HG03378 (cell line): ENCODE results near the gene RABL2B.

Source experiments
- ATAC-seq: cut with Tn5 transposase; IDR thresholded peaks from one replicate; pipeline ENCODE4 v1.9.1; 2021; ENCODE audit warnings: mild to moderate bottlenecking, moderate library complexity; ENCODE audit not compliant: unreplicated experiment

RABL2B gene

DNA sequence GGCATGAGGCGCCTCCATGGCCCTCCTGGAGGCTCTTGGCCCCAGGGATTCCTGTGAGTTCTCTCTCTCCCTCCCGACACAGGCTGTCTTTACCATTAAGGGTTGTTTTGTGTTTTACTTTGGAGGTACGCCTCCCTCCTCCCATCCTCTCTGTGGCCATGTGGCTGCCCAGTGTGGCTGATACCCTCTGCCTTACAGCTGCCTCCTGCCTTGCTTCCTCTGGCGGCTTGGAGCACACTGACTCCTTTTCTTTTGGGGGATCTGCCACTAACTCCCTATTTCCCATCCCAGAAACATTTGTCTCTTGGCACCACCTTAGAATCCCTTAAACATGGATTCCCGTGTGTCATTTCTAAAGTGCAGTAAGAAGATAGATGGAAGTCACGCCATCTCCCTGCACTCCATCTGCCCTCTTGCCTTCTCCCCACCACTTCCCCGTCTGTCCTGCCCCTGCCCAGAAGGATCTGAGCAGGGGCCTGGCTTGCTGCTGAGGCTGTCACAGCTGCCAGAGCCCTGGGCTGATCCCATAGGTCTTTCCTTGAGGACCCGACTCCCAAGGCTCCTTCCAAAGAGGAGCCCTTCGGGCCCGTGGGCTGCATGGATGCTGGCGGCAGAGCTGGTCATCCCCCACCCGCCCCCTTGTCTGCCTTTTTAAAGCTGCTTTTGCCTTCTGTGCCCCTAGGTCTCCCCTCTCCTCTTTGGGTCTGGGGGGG is 60.6 kb downstream of the RABL2B start:
- no peak for ATAC-seq

GRCh38 chr22:50722048-50722701 is 61.3 kb downstream of the RABL2B start:
- no peak for ATAC-seq

DNA sequence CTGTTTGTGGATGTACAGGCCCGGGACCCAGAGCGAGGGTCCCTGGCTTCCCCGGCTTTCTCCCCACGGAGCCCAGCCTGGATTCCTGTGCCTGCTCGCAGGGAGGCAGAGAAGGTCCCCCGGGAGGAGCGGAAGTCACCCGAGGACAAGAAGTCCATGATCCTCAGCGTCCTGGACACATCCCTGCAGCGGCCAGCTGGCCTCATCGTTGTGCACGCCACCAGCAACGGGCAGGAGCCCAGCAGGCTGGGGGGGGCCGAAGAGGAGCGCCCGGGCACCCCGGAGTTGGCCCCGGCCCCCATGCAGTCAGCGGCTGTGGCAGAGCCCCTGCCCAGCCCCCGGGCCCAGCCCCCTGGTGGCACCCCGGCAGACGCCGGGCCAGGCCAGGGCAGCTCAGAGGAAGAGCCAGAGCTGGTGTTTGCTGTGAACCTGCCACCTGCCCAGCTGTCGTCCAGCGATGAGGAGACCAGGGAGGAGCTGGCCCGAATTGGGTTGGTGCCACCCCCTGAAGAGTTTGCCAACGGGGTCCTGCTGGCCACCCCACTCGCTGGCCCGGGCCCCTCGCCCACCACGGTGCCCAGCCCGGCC is 62.1 kb downstream of the RABL2B start:
- no peak for ATAC-seq

- ATAC-seq = no peak
Measured at GRCh38 chr22:50720301-50721256, 62.9 kb downstream of the RABL2B start.

- ATAC-seq = no peak
Measured at GRCh38 chr22:50719814-50720300, 63.6 kb downstream of the RABL2B start.

DNA sequence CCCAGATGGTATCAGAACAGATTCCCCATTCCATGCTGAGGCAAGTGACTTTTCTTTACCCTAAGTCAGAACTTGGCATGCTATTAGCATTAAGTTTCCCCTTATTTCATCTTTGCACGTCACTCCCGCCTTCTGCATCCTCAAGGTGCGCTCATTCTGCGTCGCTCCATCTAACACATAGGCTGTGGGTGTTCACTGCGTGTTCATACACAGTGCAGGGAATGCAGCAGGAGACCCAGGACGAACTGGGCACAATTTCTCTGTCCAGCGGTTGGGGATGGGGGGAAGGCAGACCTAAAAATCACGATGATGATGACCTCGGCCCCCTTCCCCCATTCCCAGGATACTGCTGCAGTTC is 65.1 kb downstream of the RABL2B start:
- ATAC-seq = no peak

DNA sequence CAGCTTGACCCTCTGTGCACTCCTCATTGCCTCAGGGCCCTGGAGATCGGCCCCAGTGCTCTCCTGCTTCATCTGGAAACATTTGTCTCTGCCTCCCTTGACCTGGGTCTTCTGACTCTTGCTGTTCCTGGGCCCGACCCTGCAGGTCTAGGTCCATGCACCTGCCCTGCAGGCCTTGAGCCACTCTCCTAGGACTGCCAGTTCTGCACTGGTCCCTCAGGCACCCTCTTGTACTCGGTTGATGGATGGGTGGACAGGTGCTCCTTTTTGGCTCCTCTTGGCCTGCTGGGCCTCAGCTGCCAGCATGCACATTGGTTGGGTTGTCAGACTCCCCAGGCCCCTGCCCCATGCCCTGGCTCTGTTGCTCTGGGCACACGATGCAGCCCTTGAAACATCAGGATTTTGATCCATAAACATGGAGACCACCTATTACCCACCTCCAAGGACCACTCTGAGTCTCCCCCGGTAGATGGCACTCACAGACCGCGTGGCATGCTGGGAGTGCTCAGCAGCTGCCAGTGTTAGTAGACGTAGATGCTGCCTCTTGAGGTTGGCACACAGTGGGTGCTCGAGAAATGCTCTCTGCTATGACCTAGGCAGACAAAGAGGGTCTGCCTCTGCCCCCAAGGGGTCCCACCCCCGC is 65.6 kb downstream of the RABL2B start:
- ATAC-seq = no peak
